Stimulated activated CD4-positive, alpha-beta T cell treated with anti-CD3 and anti-CD28 coated beads, TNF-alpha, amount 100 ng/mL, for 48 hours (primary cell): Measurements from ENCODE around the gene ZNF808.
A peak's percentile ranks its signal among the peaks of the same experiment; 100 is the strongest.
"Not testable (repeated sequence)": the region's sequence is repeated elsewhere in the genome, so short reads cannot be mapped to it uniquely, and the experiment has no call there.

Experiments used
- DNase-seq, 3 donors: peaks; one replicate each; pipeline ENCODE4 v3.0.0-alpha.2; 2020; ENCODE audit warnings: low read depth in 3 of 3

Gene ZNF808

GRCh38 chr19:52527134-52527955 is at the start of gene ZNF808:
ZNF808 (plus strand) TSS chr19:52527668; CDS start chr19:52543285, 15,617 bp downstream.
- DNase-seq = peak; percentile 94 to 97 (median 94)

DNA sequence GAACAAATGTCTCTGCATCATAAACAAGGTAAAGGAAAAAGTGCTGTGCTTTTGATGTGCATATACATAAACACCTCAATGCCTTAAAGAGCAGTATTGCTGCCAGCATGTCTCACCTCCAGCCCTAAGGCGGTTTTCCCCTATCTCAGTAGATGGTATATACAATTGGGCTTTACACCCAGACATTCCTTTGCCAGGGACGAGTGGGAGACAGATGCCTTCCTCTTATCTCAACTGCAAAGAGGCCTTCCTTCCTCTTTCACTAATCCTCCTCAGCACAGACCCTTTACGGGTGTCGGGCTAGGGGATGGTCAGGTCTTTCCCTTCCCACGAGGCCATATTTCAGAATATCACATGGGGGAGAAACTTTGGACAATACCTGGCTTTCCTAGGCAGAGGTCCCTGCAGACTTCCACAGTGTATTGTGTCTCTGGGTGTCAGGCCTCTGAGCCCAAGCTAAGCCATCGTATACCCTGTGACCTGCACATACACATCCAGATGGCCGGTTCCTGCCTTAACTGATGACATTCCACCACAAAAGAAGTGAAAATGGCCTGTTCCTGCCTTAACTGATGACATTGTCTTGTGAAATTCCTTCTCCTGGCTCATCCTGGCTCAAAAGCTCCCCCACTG is 43.2 kb upstream of the ZNF808 start:
- DNase-seq = not testable (repeated sequence)

GRCh38 chr19:52485064-52485463 is 42.4 kb upstream of the ZNF808 start:
- DNase-seq = not testable (repeated sequence)

- DNase-seq = not testable (repeated sequence)
Measured at GRCh38 chr19:52485561-52486240, 41.8 kb upstream of the ZNF808 start.

DNA sequence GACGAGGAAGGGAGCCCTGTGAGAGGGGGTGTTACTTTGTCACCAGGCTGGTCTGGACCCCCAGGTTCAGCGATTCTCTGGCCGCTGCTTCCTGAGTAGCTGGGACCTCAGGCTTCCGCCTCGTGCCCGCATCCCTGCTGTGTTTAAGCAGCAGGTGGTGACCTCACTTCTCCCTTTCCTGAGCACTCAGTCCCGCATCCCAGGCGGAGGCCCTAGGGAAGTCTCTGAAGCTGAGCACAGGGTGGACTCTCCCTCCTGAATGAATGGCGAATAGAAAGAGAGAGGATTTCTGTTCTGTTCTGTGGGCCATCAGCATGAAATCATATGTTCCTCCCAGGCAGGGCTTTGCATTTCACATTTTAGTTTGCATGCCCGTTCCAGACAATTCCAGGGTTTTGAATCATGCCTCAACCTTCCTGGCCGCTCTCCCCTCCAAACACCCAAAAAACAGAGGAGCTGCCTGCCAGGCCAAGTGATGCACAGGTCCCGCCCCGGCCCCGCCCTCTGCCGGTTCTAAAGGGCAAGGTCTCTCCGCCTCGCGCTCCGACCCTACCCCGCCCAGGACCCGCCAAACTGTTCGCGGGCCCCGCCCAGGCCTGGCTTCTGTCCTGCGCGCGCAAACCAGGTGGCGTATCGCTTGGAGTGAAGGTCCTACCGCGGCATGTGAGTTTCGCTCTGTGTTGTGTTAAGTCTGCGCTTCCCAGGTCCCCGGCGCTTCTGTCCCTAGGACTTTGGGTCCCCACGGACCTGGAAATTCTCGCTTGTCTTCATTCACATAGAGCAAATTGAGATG is 35.1 kb upstream of the ZNF808 start:
- DNase-seq = no peak

DNA sequence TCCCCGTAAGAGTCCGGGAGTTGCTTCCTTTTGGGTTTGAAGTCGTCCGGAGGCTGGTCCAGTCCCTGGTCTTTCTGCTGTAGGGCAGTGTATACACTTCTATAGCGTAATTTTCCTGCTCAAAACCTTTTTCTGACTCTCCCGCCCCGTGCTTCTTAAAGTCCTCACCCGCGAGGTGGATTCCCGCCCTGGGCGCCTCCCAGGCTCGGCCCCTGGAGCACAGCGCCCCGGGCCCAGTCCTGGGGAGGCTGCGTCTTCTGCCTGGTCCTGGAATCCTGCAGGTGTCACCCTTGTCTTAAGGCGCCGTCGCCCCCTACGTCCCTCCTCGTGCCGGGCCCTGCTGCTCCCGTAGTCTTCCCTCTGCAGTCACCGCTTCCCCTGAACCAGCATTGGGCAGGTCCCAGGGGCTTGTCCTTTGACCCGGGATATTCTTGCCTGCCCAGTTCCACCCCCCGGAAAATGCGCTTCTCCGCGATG is 34.4 kb upstream of the ZNF808 start:
- no peak for DNase-seq

DNA sequence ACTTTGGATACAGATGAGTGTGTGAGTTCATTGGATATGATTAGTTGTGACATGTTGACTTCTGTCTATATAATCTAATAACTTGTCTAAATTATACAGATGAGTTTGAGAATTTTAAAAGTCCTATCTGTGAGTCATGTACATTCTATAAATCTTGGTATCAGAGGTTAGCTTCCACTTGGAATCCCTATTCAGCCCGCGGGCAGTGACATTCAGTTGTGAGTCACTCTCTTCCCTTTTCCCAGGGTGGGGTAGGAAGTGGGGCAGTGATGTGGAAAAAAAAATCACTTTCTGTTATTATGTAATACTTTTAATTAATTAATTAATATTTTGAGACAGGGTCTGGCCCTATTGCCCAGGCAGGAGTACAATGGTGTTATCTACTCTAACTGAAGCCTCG is 33.0 kb upstream of the ZNF808 start:
- no peak for DNase-seq

DNA sequence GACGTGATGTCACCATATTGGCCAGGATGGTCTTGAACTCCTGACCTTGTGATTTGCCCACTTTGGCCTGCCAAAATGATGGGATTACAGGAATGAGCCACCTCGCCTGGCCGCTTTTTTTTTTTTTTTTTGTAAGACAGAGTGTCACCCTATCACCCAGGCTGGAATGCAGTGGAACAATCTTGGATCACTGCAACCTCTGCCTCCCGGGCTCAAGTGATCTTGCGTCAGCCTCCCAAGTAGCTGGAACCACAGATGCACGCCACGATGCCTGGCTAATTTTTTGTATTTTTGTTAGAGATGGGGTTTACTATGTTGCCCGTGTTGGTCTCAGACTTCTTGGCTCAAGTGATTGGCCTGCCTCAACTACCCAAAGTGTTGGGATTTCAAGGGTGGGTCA is 28.9 kb upstream of the ZNF808 start:
- no peak for DNase-seq

DNA sequence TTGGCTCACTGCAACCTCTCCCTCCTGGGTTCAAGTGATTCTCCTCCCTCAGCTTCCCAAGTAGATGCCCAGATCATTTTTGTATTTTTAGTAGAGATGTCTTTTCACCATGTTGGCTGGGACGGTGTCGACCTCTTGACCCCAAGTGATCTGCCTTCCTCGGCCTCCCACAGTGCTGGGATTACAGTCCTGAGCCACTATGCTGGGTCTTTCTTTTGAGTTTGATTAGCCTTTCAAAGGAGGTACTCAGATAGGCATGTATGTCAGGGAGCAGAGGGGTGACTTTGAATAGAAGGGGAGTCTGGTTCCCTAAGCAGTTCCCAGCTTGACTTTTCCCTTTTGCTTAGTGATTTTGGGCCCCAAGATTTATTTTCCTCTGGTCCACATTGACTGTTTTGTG is 27.0 kb upstream of the ZNF808 start:
- not testable (repeated sequence) for DNase-seq

- DNase-seq = not testable (repeated sequence)
Measured at GRCh38 chr19:52500991-52501390, 26.5 kb upstream of the ZNF808 start.

- DNase-seq = no peak
Measured at GRCh38 chr19:52507266-52507665, 20.2 kb upstream of the ZNF808 start.

DNA sequence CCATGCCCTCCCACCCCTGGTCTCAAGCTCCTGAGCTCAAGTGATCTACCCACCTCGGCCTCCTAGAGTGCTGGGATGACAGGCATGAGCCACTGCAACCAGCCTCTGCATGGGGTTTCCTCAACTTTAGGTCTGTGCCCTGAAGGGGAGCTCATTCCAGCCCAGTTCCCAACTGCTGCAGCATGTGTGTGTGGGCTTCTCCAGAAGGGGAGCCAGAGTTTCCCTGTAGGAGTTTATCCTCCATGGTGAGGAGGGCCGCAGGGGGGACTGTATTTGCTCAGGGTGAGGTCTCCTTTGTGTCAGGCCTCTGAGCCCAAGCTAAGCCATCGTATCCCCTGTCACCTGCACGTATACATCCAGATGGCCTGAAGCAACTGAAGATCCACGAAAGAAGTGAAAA is 11.3 kb upstream of the ZNF808 start:
- no peak for DNase-seq

DNA sequence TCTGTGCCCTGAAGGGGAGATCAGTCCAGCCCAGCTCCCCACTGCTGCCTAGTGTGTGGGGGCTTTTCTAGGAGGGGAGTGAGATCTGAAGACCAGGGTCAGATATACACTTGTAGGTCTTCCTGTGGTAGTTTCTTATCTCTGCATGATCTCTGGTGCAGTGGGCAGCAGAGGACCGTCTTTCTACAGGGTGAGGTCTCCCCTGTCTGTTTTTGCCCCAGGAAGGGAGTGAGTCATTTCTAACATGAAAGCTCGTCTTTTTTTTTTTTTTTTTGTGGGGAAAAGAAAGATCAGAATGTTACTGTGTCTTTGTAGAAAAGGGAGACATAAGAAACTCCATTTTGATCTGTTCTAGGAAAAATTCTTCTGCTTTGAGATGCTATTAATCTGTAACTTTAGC is 8.8 kb upstream of the ZNF808 start:
- DNase-seq = no peak

GRCh38 chr19:52519175-52519574 is 8.3 kb upstream of the ZNF808 start:
- not testable (repeated sequence) for DNase-seq

- no peak for DNase-seq
Measured at GRCh38 chr19:52520013-52520412, 7.5 kb upstream of the ZNF808 start.

GRCh38 chr19:52522551-52522950 is 4.9 kb upstream of the ZNF808 start:
- DNase-seq = no peak

DNA sequence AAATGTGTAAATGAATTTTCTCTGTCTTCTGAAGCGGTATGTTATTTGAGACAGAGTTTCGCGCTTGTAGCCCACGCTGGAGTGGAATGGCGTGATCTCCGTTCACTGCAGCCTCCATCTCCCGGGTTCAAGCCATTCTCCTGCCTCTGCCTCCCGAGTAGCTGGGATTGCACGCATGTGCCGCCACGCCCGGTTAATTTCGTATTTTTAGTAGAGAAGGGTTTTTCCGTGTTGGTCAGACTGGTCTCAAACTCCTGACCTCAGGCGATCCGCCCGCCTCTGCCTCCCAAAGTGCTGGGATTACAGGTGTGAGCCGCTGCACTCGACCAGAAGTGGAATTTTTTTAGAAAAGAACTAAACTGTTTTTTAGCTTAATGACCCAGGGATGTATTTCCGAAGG is 3.4 kb upstream of the ZNF808 start:
- no peak for DNase-seq

DNA sequence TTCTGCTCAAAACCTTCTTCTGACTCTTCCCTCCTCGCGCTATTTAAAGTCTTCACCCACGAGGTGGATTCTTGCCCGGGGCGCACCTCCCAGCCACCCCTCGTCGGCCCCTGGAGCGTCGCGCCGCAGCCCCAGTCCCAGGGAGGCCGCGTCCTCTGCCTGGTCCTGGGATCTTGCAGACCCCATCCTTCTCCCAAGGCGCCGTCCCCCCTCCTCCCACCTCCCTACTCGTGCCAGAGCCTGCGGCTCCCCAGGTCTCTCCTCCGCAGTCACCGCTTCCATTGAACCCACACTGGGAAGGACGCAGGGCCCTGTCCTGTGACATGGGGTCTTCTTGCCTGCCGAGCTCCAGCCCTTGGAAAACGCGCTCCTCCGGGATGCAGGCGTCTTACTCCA is 486 bp downstream of the ZNF808 start:
- no peak for DNase-seq

DNA sequence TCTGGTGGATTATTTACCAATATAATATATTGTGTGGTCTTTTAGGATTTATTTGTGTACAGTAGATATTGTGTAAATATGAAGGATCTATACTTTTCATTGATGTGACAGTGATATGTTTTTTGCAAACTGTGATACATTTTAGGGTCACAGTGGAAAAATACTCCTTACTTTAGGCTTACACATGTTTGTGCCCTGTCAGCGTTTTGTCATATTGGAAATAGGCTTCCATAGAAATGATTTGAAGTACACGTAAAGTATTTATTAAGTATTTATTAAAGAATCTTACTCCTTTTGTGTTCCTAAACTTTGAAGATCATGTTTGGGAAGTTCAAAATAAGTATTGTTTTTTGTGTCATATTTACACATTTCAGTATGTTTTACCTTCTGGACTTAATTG is 5.0 kb downstream of the ZNF808 start:
- no peak for DNase-seq

- DNase-seq = no peak
Measured at GRCh38 chr19:52533901-52534300, 6.4 kb downstream of the ZNF808 start.

- not testable (repeated sequence) for DNase-seq
Measured at GRCh38 chr19:52535385-52535770, 7.9 kb downstream of the ZNF808 start.
